ENCODE measurements around the gene ANKRD11.
A peak's percentile ranks its signal among the peaks of the same experiment; 100 is the strongest.

The ANKRD11 gene

DNA sequence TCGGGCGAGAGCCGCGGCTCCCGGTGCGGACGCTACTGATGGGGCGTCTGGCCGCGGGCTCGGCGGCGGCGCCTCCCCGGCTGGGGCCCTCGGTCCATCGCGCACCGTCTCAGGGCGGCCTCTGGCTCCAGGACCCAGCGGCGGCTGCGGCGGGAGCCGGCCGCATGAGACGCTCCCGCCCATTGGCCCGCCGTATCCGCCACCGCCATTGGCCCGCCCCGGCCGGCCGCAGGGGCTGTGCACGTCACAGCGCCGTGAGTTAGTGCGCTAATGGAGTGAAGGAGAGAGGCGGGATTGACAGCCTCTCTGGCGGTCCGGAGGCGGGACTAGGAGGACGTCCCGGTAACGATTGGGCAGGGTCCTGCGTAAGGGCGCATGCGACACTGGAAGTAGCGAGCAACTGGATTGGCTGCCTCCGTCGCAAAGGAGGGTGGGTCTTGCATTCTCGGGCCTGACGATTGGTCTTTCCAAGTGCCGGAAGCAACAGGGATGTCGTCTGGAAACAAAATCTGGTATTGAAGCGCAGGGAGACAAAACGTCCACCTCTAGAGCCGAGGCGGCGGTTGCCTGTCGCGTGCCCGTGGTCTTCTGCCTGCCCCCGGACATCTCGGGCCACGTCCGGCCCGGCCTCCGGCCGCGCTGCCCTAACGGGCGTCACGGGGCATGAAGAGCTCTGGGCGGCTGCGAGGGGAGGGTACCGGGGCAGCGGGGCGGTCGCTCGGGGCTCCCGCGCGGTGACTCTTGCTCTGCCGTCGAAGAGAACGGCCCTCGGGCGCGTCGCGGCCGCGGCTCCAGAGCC, at the start of gene ANKRD11:
TSS of gene ANKRD11 (minus strand) at position 123 of the 799 bp plus-strand sequence. CDS start 173,542 bp downstream, outside the sequence.
- peak; percentile 93 for DNase-seq

DNA sequence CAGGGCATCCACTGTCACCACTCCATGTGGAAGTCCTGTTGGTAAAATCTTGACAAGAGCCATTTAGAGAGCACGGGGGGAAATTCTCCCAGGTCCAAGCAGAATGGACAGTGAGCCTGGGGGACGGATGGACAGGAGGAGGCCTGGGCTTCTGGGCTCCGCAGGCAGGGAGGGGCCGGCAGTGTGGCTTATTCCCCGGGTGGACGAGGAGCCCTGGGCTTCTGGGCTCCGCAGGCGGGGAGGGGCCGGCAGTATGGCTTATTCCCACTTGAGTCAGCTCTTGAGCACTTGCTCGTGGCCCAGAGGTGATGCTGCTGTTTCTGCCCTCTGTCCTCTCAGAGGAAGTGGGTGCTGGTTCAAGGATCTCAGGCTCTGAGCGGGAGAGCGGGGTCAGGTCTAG, 47.9 kb upstream of the ANKRD11 start:
- no peak for DNase-seq

DNA sequence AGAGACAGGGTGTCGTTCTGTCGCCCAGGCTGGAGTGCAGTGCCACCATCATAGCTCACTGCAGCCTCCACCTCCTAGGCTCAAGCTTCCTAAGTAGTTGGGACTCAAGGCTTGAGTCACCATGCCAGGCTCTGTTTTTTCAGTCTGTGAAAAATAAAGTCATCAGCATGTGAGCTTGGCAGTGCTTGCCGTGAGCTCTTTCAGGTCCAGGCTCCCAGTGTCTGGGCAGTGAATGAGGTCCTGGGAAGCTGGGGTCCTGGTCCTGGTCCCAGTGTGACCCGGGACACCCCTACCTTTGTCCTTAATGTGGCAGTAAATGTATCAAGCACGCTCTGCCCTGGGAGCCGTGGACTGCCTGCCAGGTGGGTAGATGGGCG, 47.2 kb upstream of the ANKRD11 start:
- no peak for DNase-seq

DNA sequence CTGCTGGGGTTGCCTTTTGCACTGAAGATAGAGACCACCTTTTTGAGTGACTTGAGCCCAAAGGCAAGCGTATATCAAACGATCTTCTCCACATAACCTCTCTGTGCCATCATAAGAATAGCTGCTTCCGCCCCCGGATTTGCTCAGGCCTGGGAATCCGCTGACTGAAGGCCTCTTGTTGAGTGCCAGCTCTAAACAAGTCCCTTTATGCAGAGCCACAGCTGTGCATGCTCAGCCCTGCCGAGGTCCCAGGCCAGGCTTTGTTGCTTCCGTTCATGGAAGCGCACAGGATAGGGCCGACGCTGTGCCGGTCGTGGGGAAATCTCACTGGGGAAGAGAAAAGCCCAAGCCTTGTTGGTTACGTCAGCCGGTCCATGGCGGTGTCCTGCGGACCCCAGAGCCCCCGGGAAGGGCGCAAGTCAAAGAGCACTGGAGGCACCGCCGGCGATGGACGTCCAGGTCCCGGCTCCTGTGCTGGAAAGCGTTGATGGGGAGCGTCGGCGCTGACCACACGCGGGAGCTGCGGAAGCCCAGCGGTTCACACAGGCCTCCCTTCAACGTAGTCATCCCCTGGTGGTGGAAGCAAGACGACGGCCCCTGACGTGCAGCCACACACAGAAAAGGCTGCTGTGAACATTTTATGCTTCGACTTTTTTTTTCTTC, 46.7 kb upstream of the ANKRD11 start:
- no peak for DNase-seq

DNA sequence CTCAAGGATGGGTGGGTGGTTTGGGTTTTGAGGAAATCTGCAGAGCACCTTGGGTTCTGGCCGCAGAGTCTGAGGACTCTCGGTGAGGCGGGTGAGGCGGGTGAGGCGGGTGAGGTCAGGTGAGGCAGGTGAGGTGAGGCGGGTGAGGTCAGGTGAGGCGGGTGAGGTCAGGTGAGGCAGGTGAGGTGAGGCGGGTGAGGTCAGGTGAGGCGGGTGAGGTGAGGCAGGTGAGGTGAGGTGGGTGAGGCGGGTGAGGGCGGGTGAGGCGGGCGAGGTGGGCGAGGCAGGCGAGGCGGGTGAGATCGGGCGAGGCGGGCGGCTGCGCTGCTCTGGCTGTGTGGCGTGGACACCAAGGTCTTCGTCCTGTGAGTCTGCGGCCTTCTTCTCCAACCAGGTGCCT, 46.0 kb upstream of the ANKRD11 start:
- no peak for DNase-seq

DNA sequence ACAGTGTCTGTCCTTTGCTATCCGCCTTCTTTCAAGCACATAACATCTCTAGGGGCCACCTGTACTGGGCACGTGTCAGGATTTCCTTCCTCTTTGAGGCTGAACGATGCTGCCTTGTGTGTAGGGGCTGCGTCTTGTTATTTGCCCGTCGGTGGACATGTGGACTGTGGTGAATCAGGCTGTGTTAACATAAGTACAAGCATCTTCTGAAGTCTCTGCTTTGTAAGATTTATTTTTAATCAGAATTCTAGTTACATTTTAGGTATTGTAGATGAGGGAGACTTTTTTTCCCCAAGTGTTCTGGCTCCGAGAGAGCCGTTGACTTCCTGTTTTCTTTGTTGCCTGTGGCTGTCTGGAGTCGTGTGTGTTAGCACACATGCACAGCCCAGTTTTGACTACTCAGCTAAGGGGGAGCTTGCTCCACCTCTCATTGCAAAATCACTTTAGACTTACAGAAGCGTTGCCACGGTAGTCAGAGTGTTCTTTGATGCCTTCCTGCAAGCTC, 43.9 kb upstream of the ANKRD11 start:
- no peak for DNase-seq

DNA sequence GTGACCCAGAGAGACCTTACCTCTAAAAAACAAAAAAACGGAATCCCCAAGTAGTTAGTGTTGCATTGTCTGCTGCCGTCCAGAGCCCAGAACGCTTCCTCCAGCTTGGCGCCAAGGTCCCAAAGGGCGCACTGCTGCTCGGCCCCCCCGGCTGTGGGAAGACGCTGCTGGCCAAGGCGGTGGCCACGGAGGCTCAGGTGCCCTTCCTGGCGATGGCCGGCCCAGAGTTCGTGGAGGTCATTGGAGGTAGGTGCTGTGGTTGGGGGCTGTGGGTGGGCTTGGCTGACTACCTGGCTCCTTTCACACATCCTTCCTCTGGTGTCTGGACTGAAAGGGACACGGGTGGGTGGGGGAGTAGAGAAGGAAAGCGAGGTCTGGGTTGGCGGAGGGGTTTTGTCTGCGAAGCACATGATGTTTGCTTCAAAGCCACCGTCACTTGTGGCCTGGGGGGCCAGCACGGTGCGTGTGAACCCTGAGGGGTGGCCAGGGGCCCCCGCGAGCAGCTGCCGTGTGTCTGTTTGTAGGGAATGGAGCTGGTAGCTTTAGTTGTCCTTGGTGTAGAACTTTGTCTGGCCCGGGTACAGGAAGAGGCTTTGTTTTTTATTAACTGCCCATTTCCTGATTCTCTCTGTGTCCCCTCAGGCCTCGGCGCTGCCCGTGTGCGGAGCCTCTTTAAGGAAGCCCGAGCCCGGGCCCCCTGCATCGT, 41.6 kb upstream of the ANKRD11 start:
- DNase-seq: no peak

DNA sequence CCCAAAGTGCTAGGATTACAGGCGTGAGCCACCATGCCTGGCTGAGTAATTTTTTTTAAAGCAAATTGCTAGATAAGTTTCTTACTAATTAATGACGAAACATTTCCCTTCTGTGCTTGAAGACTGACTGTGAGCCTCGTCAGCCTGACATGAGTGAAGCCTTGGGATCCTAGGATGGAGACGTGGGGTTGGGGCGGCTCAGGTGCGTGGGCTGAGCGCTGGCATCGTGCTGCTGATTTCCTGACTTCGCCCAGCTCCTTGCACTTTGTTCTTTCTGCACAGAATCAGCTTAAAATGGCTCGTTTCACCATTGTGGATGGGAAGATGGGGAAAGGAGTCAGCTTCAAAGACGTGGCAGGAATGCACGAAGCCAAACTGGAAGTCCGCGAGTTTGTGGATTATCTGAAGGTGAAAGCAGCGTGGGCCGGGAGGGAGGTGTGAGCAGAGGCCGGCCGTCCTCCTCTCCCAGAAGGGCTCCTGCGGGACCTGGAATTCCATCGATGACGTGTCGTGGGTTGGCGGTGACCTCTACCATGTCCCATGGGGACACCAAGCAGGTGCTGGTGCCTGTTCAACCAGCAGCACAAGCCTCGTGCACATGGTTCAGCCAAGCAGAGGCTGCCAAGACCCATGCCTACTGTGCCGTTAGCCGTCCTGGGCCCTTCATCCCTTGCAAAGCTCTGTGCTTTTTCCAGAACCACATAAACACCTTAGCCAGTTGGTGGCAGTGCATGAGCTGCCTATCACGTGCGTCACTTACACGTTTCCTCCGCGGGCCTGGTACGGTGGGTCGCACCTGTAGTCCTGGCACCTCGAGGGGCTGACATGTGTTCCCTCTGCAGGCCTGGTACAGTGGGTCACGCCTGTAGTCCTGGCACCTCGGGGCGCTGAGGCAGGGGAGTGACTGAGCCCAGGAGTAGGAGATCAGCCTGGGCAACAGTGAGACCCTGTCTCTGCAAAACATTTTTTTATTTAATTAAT, 40.3 kb upstream of the ANKRD11 start:
- no peak for DNase-seq

DNA sequence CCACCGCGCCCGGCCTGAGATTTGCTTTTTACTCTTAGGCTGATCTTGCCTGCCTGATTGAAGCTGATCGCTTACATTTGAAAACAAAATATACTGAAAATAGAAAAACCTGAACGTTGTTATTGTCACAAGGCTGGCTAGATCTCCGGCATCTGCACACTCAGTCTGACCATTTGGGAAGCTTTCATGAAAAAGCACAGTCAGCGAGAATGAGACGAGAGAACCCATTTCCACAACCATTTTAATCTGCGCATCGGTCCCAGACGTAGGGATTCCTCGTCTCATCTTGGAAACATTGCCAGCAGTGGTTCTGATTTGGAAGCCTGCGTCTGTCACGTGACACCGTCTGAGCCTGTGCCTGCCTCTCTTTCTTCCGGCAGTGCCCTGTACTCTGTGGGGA, 38.7 kb upstream of the ANKRD11 start:
- DNase-seq: no peak

DNA sequence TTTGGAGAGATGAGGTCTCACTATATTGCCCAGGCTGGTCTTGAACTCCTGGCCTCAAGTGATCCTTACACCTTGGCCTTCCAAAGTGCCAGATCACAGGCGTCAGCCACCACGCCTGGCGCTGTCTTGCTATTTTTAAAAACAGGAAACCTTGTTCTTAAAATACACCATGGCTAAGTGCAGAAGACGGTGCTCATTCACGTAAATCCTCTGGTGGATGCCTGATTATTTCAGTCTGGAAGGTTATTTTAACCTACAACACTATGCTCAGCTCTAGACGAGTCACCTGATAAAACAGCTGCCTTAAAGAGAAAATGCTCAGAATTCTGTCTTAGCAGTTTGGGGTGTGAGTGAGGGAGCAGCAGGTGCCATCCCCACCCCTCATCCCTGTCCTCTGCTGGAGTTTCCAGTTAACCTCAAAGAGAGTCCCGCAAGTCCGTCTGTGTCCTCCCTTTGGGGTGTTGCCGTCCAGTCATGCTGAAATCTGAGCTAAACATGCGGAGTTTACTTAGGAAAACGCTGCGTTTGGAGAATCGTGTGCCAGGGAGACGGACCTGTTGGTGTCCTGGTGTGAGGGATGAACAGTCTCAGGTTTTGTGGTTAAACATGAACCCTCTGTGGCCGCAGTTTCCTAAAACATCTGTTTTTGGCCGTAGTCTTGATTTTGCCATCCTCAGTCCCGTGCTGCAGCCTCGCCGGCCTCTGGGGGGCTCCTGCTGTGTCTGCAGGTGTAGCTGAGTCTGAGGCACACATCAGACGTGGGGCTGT, 35.0 kb upstream of the ANKRD11 start:
- no peak for DNase-seq

DNA sequence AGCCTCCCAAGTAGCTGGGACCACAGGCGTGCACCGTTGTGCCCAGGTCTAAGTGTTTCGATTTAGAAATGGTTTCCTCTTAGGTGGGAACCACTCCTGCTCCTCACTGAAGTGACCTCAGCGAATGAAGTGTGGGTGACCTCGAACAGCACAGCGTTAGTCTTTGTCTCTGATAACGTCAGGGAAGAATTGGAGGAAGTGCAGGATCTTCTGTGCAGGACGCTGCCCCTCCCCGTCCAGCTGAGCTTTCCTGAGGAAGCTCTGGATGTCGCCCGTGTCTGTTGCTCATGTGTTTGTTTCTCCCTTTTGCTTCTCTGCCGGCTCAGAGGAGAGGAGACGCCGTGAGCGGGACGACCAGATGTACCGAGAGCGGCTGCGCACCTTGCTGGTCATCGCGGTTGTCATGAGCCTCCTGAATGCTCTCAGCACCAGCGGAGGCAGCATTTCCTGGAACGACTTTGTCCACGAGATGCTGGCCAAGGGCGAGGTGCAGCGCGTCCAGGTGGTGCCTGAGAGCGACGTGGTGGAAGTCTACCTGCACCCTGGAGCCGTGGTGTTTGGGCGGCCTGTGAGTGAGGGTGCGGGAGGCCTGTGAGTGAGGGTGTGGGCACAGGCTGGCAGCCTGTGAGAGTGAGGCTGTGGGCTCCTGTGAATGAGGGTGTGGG, 33.5 kb upstream of the ANKRD11 start:
- DNase-seq: no peak

DNA sequence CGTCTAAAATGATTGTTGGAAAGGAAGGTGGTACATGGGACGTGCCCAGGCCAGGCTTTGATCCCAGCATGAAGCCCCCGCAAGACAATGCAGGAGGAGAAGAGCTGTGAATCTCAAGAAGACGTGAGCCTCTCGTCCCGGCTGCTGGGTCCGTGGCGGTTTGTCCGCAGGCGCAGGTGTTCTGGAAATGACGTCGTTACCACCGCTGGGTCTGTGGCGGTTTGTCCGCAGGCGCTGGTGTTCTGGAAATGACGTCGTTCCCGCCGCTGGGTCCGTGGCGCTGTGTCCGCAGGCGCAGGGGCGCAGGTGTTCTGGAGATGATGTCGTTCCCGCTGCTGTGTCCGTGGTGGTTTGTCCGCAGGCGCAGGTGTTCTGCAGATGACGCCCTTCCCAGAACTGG, 31.9 kb upstream of the ANKRD11 start:
- no peak for DNase-seq

DNA sequence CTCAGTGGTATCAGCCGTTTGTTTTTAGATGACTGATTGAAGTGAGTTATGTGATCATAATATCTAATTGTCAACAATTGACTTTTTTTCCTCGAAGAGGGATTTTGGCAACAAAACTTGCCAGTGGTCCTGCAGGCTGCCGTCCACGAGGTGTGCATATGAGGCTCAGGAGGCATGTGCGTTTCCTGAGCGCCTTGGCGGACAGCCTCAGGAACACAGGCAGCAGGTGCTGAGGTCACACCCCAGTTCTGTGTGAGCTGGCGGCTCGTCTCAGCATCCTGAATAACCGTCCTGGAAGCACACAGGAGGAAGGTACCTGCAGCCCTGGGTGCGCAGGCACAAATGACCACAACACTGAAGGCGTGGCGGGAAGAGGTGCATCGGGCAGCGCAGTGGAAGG, 29.5 kb upstream of the ANKRD11 start:
- no peak for DNase-seq

DNA sequence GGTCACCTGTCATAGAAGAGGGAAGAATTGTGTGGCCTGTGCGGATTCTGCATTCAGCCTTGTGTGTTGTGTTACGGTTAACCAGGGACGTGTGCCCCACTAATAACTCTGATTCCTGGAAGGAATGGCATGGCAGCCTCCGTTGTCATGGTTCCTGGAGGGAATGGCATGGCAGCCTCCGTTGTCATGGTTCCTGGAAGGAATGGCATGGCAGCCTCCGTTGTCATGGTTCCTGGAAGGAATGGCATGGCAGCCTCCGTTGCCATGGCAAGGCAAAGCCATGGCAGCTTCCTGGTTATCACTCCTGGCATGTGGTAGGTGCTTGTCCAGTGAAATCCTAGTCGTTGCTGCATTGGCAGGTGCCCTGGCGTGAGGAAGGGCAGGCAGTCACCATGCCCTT, 26.8 kb upstream of the ANKRD11 start:
- DNase-seq: no peak

DNA sequence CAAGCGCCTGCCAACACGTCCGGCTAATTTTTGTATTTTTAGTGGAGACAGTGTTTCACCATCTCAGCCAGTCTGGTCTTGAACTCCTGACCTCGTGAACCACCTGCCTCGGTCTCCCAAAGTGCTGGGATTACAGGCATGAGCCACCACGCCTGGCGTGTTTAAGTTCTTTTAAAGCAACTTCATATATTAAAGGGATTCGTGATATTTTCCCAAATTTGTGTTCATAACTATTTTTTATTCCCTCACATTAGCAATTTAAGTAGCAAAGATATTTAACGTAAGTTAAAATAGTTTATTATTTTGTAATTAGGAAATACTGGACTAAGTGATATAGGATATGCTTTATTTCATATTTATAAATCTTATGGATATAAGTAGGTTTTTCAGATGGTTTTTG, 22.1 kb upstream of the ANKRD11 start:
- DNase-seq: no peak

DNA sequence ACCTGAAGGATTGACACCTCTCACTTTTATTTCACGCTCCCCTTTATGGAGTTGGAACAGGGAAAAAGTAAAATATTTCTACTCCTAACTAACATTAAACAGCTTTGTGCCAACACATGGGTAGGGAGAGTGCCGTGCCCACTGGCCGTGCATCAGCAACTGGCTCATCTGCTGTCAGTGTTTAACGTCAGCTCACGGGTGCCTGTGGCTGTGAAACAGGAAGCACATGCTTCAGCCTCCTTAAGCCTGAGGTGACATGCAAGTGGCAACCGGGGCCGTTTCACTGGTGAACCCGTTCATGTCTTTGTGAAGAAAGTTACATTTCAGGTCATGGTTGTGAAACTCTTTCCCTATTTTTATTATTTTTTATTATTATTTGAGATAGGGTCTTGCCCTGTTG, 21.0 kb upstream of the ANKRD11 start:
- no peak for DNase-seq

DNA sequence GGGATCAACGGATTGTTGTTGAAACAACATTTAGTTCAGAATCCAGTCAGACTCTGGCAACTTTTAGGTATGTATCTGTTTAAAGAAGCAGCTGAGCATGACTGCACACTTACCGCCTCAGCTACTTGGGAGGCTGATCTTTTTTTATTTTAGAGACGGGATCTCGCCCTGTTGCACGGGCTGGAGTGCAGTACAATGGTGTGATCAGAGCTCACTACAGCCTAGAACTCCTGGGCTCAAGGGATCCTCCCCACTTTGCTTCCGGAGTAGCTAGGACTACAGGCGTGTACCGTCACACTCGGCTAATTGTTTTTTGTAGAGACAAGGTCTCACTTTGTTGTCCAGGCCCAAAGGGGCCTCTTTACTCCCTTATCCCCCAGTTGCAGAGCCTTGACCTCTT, 20.2 kb upstream of the ANKRD11 start:
- DNase-seq: no peak

DNA sequence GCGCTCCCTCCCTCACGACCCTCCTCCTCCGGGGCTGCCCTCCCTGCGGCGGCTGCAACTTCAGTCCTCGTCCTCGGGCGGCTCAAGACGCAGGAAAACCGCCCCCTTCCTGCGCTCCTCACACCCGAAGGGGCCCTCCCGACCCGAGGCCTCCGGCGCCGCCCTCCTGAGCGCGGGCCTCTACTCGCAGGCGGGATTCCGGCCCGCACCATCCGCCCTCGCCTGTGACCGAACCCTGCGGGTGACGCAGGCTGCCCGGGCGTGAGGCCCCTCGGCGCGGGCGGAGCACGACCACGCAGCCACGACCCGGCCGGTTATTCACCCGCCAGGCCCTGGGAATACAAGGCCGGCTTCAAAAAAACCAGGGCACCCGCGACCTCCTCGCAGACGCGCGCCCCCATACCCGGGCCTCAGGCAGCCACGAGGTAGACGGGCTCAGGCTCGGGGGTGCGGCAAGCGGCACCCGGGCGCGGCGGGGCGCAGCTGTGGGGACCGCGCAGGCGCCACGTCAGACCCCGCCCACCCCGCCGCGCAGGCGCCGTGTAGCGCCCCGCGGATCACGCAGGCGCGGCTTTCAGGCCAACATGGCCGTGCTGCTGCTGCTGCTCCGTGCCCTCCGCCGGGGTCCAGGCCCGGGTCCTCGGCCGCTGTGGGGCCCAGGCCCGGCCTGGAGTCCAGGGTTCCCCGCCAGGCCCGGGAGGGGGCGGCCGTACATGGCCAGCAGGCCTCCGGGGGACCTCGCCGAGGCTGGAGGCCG, 17.7 kb upstream of the ANKRD11 start, which contains the start of gene SPG7:
TSS of gene SPG7 (plus strand) at position 570 of the 757 bp plus-strand sequence. CDS start at position 585, 15 bp downstream.
- peak; percentile 41 for DNase-seq

DNA sequence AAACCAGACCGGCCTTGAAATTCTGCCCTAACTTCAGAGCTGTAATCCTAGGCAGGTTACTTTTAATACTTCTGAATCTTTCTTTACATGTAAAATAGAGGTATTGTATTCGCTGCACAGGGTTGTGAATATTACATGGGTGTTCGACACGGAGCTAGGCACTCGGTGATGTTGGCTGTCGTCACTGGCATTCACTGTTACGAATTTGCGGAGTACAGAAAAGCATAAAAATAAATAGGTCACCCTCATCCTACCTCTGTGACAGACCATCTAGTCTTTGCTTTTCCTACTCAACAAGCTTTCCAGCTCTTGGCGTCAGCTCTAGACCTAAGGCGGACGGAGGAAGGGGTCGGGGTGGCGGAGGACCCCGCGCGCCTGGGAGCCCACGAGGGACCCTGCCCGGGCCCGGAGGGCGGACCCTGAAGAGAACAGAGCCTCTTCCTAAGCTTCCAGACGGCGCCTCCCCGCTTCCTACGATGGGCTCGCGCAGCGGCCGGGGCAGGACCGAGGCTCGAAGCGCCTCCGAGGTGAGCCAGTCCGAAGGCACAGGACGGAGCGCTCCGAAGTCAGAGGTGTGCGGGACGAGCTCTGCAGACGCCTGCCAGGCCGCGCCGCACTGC, 17.0 kb upstream of the ANKRD11 start:
- DNase-seq: no peak

DNA sequence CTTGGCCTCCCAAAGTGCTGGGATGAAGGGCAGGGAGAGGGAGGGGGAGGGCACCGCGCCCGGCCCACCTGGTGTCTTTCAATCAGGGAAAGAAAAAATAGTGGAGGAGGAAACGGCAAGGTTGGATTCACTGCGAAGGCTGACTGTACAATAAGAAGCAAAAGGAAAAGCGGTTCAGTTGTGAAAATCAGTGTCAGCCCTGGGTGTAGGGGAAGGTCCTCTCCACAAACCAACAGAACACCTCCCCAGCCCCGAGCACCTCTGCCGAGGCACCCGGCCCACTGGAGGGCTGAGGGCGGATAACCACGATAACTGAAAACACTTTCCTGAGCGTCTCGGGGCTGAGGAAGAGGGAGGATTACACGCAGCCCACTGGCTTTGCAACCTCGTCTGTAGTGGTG, 16.4 kb upstream of the ANKRD11 start:
- no peak for DNase-seq
